HG03460 (cell line): ENCODE data around the gene NAGLU.
A peak's percentile ranks its signal among the peaks of the same experiment; 100 is the strongest.

ENCODE experiments used
- ATAC-seq: cut with Tn5 transposase; IDR thresholded peaks from one replicate; pipeline ENCODE4 v1.9.1; 2021; ENCODE audit not compliant: unreplicated experiment

The NAGLU gene

DNA sequence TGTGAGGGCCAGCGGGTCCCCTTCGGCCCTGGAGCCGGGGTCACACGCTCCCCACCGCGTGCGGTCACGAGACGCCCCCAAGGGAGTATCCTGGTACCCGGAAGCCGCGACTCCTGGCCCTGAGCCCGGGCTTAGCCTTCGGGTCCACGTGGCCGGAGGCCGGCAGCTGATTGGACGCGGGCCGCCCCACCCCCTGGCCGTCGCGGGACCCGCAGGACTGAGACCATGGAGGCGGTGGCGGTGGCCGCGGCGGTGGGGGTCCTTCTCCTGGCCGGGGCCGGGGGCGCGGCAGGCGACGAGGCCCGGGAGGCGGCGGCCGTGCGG is at the start of gene NAGLU:
TSS of gene NAGLU (plus strand) at position 194 of the 324 bp plus-strand sequence. CDS start at position 226, 32 bp downstream.
- peak; percentile 89 for ATAC-seq

DNA sequence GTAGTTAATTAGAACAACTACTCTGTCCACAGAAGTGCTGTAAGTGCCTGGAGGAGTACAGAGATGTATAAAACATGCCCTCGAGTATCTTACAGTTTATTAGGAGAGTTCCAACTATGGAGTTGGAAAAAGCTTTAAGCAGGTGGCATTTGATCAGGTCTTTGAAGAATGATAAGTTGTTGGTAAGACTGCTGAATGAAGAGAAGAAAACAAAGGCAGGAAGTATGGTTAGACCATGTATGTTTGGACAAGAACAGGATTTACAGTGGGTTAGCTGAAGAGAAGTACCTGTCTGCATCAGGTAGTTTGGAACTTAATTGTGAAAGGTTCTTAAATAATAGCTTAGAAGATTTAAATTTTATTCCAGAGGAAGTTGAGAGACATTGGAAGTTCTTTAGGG is 48.0 kb upstream of the NAGLU start:
- no peak for ATAC-seq

- ATAC-seq = no peak
Observed at GRCh38 chr17:42493319-42493718, 42.7 kb upstream of the NAGLU start.

DNA sequence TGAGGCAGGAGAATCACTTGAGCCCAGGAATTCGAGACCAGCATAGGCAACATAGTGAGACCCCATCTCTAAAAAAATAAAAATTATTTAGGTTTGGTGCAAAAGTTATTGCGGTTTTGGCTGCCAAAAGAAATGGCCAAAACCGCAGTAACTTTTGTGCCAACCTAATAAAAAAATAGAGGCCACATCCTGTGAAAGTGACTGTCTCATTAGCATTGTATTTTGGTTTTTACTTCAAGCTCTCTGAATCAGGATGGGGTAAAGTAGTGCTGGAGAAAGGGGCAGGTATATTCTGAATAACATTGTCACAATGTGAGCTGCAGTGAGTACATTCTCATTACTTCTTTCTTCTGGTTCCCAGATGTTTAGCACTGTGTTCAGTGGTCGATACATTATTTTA is 41.4 kb upstream of the NAGLU start:
- ATAC-seq = no peak

- ATAC-seq = no peak
Observed at GRCh38 chr17:42498828-42499227, 37.2 kb upstream of the NAGLU start.

GRCh38 chr17:42502091-42502490 is 34.0 kb upstream of the NAGLU start:
- ATAC-seq = no peak

GRCh38 chr17:42502926-42503325 is 33.1 kb upstream of the NAGLU start:
- no peak for ATAC-seq

DNA sequence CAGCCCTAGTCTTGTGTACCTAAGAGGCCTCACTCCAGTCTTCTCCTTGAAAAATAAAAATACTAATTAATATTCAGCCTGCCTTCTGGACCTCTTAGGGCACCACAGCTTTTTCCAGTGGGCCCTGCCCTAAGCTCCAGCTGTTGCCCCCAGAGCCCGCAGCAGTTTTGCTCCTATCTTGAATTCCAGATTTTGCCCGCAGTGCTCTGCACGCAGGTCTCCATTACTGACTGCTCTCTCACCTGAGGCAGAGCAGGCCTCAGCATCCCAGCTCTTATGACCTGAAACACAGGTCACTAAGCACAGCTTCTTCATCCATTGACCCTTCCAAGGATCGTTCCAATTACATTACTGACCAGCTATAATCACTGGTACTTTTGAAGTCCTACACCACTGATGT is 28.4 kb upstream of the NAGLU start:
- ATAC-seq = no peak

GRCh38 chr17:42508426-42509165 is 27.4 kb upstream of the NAGLU start:
- no peak for ATAC-seq

DNA sequence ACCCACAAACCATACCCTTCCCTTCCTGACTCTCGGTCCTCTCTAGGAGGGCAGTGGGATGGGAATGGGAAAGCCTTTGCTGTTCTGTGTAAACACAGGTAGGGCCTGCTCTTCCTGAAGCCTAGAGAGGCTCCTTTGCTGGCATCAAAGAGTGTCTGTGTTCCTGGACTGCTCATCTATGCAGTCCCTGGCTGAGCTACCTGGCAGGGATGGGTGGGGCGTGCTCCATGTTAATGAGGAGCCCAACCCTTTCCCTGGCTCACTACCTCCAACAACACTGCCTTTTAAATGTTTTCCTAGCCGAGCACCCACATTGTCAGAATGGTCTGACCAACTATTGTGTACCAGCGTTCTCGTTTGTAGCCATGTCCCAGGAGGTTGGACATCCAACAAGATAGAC is 26.6 kb upstream of the NAGLU start:
- ATAC-seq = no peak

DNA sequence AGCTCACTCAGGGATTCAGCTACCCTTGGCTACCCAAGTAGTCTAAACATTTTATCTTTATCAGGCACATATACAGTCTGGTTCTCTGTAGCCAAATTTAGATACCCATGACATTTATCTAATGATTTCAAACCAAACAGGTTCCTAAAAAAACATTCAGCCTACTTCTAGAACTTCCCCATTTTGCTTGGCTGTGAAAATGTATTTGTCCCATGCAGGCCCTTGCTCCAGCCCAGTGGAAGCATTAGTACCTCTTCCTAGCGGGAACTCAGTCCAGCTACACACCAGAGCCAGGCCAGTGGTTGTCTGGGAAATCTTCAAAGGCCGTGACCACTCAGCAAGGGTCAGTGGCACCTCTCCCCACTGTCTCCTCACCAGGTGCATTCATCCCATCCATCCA is 26.2 kb upstream of the NAGLU start:
- no peak for ATAC-seq

GRCh38 chr17:42512246-42512645 is 23.8 kb upstream of the NAGLU start:
- ATAC-seq = no peak

- no peak for ATAC-seq
Observed at GRCh38 chr17:42512733-42513251, 23.2 kb upstream of the NAGLU start.

DNA sequence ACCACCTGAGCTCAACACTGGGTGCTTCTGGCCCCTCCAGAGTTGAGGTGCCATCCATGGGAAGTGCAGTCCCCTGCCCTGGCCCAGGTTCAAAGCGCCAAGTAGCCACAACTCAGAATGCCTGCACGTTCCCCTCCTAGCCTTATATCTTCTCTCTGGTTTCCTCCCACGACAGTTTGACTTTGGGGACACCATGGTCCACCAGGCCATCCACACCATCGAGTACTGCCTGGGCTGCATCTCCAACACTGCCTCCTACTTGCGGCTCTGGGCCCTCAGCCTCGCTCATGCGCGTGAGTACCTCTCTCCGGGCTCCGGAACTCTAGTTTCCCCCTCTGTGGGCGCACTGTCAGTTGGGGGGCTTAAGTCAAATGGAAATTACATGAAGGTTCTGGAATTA is 22.4 kb upstream of the NAGLU start:
- ATAC-seq = no peak

- no peak for ATAC-seq
Observed at GRCh38 chr17:42514279-42514678, 21.8 kb upstream of the NAGLU start.

- ATAC-seq = no peak
Observed at GRCh38 chr17:42514867-42515266, 21.2 kb upstream of the NAGLU start.

DNA sequence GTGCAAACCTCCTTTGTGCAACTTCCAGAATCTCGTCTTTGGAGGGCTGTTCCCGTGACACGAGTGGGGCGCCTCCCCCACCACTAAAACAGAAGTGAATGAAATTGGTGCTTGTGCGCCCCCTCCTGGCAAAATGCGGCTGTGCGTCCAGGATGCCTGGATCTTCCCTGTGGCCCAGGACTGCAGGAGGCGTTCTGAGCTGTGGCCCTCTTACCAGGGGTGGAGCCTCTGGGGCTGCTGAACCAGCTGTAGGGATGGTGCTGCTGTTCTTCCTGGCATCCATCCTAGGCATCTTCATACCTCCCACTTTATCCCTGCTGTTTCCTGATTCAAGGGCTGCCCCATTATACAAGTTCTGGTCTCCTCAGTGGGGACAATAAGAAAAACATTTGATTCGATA is 18.5 kb upstream of the NAGLU start:
- no peak for ATAC-seq

DNA sequence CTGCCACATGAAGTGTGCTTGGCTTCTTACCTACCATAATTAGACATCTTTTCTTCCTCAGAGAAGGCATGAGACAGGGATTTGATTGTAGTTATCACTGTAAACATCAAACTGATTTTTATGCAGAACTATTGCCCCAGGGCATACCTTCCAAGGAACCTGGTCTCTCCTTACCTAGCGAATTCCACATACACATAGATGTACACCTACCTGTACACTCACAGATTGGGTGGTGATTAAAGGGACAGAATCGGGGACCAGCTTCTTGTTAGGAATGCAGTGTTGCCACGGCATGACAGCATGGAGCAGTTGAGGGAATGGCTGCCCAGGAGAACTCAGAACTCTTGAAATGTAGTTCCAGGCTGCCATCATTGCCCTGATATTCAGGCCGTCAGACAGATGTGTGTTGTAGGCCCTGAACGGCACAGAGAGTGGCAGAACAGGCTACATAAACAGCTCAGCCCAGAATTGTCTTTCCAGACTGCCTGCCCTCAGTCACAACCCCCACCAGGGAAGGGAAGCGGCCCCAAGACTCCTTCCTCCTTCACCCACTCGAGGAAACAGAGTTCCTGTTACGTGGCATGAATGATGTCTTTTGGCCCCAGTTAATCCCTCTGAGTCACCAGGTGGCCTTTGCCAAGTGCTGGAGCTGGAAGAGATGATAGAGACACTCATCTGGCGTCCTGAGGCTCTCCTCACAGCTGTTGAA is 17.8 kb upstream of the NAGLU start:
- no peak for ATAC-seq

- ATAC-seq = no peak
Observed at GRCh38 chr17:42518755-42519545, 17.1 kb upstream of the NAGLU start.

DNA sequence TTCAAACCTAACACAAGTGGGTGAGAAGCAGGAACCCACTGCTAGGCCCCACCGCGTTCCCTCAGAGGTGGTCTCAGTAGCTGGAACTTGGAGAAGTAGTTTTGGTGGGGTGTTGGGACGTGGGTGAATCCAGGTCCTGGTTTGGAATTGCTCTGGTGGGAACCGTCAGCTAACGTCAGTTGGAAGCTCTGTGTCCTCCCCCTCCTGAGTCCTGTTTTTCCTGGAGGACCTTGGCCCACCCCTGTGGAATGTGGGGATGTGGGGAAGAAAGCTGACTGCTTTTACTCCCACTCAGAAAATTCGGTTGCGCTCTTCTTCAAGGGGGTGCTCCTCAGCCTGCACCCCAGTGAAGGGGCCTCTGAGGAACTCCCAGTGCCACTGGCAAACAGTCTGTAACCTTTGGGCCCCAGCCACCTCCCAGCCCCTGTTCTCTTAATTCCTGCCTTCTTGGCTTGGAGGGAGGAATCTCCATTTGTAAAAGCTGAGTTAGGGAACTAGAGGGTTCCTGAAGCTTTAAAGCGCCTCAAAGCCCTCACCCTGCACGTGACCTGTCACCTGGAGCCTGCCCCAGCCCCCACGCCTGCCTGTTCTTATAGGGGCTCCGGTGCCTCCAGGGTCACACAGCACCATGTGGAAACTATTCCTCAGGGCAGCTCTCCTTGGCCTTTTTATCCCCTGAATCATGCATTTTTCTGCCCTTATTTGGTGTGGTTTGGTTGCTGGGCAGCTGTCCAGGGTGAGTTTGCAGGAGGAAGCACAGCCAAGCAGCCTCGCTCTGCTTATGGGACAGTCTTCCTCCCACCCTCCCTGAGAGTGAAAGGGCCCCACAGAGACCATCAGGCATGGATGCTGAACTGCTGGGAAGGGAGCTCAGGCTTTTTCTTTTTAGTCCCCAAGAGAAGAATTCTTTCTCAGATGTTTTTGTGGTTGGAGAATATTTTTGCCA is 16.2 kb upstream of the NAGLU start:
- no peak for ATAC-seq

GRCh38 chr17:42520540-42520951 is 15.5 kb upstream of the NAGLU start:
- ATAC-seq = no peak
